IMR-90 (cell line): ENCODE measurements around the gene NEUROD2. TPM values are rescaled to one million over a fixed set of nuclear protein-coding genes. Genes with fewer than 3 reads are reported as not detected.

Experiments
- ATAC-seq: fragments of 200-7000 bp; cut with Tn5 transposase; 2 replicates; pipeline ENCODE4 v1.9.1; 2020; ENCODE audit warnings: low read depth, mild to moderate bottlenecking, moderate library complexity
- BruUV-seq: library from RNA; stranded (reverse); fragments of 400-500 nt; replicated peaks from 2 replicates; lab custom pipeline; 2021; lab: Mats Ljungman, UMichigan
- CTCF ChIA-PET: fragments of 300-600 bp; formaldehyde crosslinking; extraction: SDS; loops from one replicate; lab custom pipeline; 2021; ENCODE audit warnings: antibody characterized with exemption; lab: Yijun Ruan, JAX
- POLR2A ChIA-PET: fragments of 300-600 bp; sonication (Branson Sonifier 250); formaldehyde crosslinking; loops from one replicate; lab custom pipeline; 2022; ENCODE audit warnings: antibody characterized with exemption; ENCODE audit not compliant: unreplicated experiment; lab: Charles Lee
- DNase-seq: peaks from one replicate; pipeline ENCODE4 v3.0.0; 2013
- H2AFZ ChIP-seq: replicated peaks from 2 replicates; pipeline ENCODE3; 2013; ENCODE audit warnings: low read length, mild to moderate bottlenecking; ENCODE audit not compliant: poor library complexity
- H2AK5ac ChIP-seq: 2 replicates; pipeline ENCODE4 v1.6.1; 2013; ENCODE audit warnings: low read depth, low read length, inconsistent platforms
- H2AK9ac ChIP-seq: replicated peaks from 2 replicates; pipeline ENCODE3; 2013; ENCODE audit warnings: mild to moderate bottlenecking, low read depth, low read length, moderate library complexity; ENCODE audit not compliant: poor library complexity
- H2BK120ac ChIP-seq: 2 replicates; pipeline ENCODE4 v1.6.1; 2013; ENCODE audit warnings: low read depth, low read length, inconsistent platforms
- H2BK15ac ChIP-seq: 3 replicates; pipeline ENCODE4 v1.6.1; 2013; ENCODE audit warnings: low read depth, low read length, inconsistent platforms
- H2BK20ac ChIP-seq: 2 replicates; pipeline ENCODE4 v1.6.1; 2013; ENCODE audit warnings: low read depth, mild to moderate bottlenecking, inconsistent platforms, low read length, moderate library complexity
- H2BK5ac ChIP-seq: 2 replicates; pipeline ENCODE4 v1.6.1; 2013; ENCODE audit warnings: mild to moderate bottlenecking, low read depth, low read length, inconsistent platforms; ENCODE audit not compliant: poor library complexity, severe bottlenecking
- H3K14ac ChIP-seq: replicated peaks from 2 replicates; pipeline ENCODE4 v1.6.1; 2013; ENCODE audit warnings: low read depth, low read length, inconsistent platforms
- H3K18ac ChIP-seq: 2 replicates; pipeline ENCODE4 v1.6.1; 2013; ENCODE audit warnings: low read depth, low read length, control low read depth
- H3K23ac ChIP-seq: 2 replicates; pipeline ENCODE4 v1.6.1; 2013; ENCODE audit warnings: low read depth, low read length, inconsistent platforms
- H3K27ac ChIP-seq: 2 replicates; pipeline ENCODE4 v1.5.1; 2013; ENCODE audit warnings: mild to moderate bottlenecking, control low read depth, low read length; ENCODE audit not compliant: insufficient read depth
- H3K27me3 ChIP-seq: 2 replicates; pipeline ENCODE4 v1.6.1; 2013; ENCODE audit warnings: low read length; ENCODE audit not compliant: control insufficient read depth, insufficient read depth
- H3K36me3 ChIP-seq: 2 replicates; pipeline ENCODE4 v1.6.1; 2013; ENCODE audit warnings: low read length, mixed read lengths; ENCODE audit not compliant: control insufficient read depth, insufficient read depth
- H3K4ac ChIP-seq: 2 replicates; pipeline ENCODE4 v1.6.1; 2013; ENCODE audit warnings: low read depth, low read length, inconsistent platforms
- H3K4me1 ChIP-seq: 2 replicates; pipeline ENCODE4 v1.6.1; 2013; ENCODE audit warnings: low read length, mixed read lengths; ENCODE audit not compliant: control insufficient read depth, insufficient read depth
- H3K4me2 ChIP-seq: 2 replicates; pipeline ENCODE4 v1.6.1; 2013; ENCODE audit warnings: low read depth, mild to moderate bottlenecking, control low read depth, low read length, moderate library complexity
- H3K4me3 ChIP-seq: 2 replicates; pipeline ENCODE4 v1.5.1; 2013; ENCODE audit warnings: low read depth, mild to moderate bottlenecking, control low read depth, low read length, moderate library complexity; ENCODE audit not compliant: insufficient read depth
- H3K56ac ChIP-seq: 2 replicates; pipeline ENCODE4 v1.6.1; 2013; ENCODE audit warnings: low read length, inconsistent platforms; ENCODE audit not compliant: insufficient read depth; ENCODE audit errors: extremely low read depth
- H3K79me1 ChIP-seq, 2 experiments: 2 replicates each; pipeline ENCODE4 v1.6.1; 2013; ENCODE audit warnings: low read length in 2 of 2, inconsistent platforms in 1 of 2, low read depth in 1 of 2
- H3K9ac ChIP-seq: 2 replicates; pipeline ENCODE4 v1.6.1; 2013; ENCODE audit warnings: low read depth, low read length, control low read depth
- H3K9me1 ChIP-seq: 2 replicates; pipeline ENCODE4 v1.6.1; 2013; ENCODE audit warnings: low read length, inconsistent platforms; ENCODE audit not compliant: insufficient read depth
- H3K9me3 ChIP-seq: 2 replicates; pipeline ENCODE4 v1.6.1; 2013; ENCODE audit warnings: low read length; ENCODE audit not compliant: control insufficient read depth, insufficient read depth
- H4K20me1 ChIP-seq: 2 replicates; pipeline ENCODE4 v1.6.1; 2013; ENCODE audit warnings: low read length, inconsistent platforms; ENCODE audit not compliant: insufficient read depth
- H4K5ac ChIP-seq: 2 replicates; pipeline ENCODE4 v1.6.1; 2013; ENCODE audit warnings: mild to moderate bottlenecking, low read depth, low read length, control low read depth
- H4K8ac ChIP-seq, 2 experiments: 2 replicates each; pipeline ENCODE4 v1.6.1; 2013; ENCODE audit warnings: low read depth in 2 of 2, low read length in 2 of 2, control low read depth in 1 of 2, inconsistent platforms in 1 of 2
- H4K91ac ChIP-seq: 2 replicates; pipeline ENCODE4 v1.6.1; 2013; ENCODE audit warnings: low read depth, low read length, inconsistent platforms; ENCODE audit not compliant: insufficient read depth
- BHLHE40 ChIP-seq: fragments of 150-350 bp; IDR thresholded peaks from 2 replicates; pipeline ENCODE4 v1.6.1; 2016; ENCODE audit warnings: mild to moderate bottlenecking, low read depth, low read length
- MAFK ChIP-seq: IDR thresholded peaks from 2 replicates; pipeline ENCODE4 v1.6.1; 2012; ENCODE audit warnings: low read depth, low read length, improper control_type of control experiment
- POLR2A ChIP-seq: IDR thresholded peaks from 2 replicates; pipeline ENCODE4 v1.6.1; 2012; ENCODE audit warnings: mild to moderate bottlenecking, low read depth, low read length
- RCOR1 ChIP-seq: IDR thresholded peaks from 2 replicates; pipeline ENCODE4 v1.6.1; 2012; ENCODE audit warnings: mild to moderate bottlenecking, low read length, improper control_type of control experiment; ENCODE audit not compliant: insufficient replicate concordance
- RFX5 ChIP-seq: IDR thresholded peaks from 2 replicates; pipeline ENCODE4 v1.8.0; 2012; ENCODE audit warnings: low read depth, mild to moderate bottlenecking, low read length, moderate library complexity
- SMC3 ChIP-seq: fragments of 150-350 bp; IDR thresholded peaks from 2 replicates; pipeline ENCODE4 v1.6.1; 2016; ENCODE audit warnings: low read depth, mild to moderate bottlenecking, antibody characterized with exemption, low read length, moderate library complexity
- WGBS, 2 experiments: methylation state at CpG; one replicate each; pipeline versions ENCODE4 v1.1.5 to v1.1.7; 2013; ENCODE audit warnings: missing lambda C conversion rate in 2 of 2; ENCODE audit not compliant: insufficient read length in 1 of 2; ENCODE audit errors: extremely low coverage in 2 of 2; 5-methylcytosine and 5-hydroxymethylcytosine counted together
- dilution Hi-C: fragments of 300-500 bp; cut with HindIII; formaldehyde crosslinking; loops from one replicate; pipeline ENCODE4 v1.14.3; 2018; ENCODE audit warnings: low sequenced_read_pairs; ENCODE audit not compliant: unreplicated experiment
- in situ Hi-C: fragments of 300-500 bp; cut with MboI; formaldehyde crosslinking; loops from 3 replicates; pipeline ENCODE4 v1.14.3; 2019; ENCODE audit warnings: low sequenced_read_pairs, inconsistent platforms, mixed read lengths
- intact Hi-C: fragments of 100-400 bp; cut with micrococcal nuclease; formaldehyde crosslinking; loops from 2 replicates; pipeline ENCODE4 v1.10.0; 2022
- polyA plus RNA-seq, 3 experiments: library from polyadenylated mRNA; depleted of rRNA; stranded (reverse); fragments of >200 nt; gene quantifications; 2 replicates each; pipeline ENCODE4 v1.2.3, GENCODE V29; 2012; ENCODE audit warnings: low replicate concordance in 1 of 3
- total RNA-seq: library from RNA; depleted of rRNA; stranded (reverse); fragments of >200 nt; gene quantifications from 2 replicates; pipeline ENCODE4 v1.2.3, GENCODE V29; 2012
- TF ChIP-seq, protein P1 (sequence below): fragments of 150-350 bp; IDR thresholded peaks from 2 replicates; pipeline ENCODE4 v1.6.1; 2016; ENCODE audit warnings: low read depth, mild to moderate bottlenecking, low read length, moderate library complexity, borderline replicate concordance

NEUROD2 gene
- total and polyA plus RNA-seq, 2 of the 4 experiments (the other 2 are of a cell fraction), result not detected

DNA sequence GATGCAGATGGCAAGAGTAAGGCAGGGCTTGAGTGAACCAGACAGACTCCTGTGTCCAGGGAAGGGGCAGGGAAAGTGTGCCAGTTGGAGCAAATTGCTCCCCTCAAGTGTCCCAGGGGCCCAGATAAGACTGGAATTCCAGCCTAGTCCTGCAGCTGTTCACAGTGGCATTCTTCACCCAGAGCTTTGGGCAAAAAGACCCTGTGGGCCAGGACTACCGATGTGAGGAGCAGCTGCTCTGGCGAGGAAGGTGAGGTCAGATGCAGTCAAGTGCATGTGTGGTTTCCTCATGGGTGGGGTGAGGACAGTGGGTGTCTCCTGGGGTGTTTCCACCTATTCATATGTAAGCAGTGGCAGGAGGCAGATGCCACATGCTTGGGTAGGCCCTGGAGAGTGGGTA lies 14.3 kb downstream of the NEUROD2 start:
- H2BK5ac ChIP-seq, result no peak overlapping the region
- dilution Hi-C loops, result no loop called here
- H3K27ac ChIP-seq, result no peak overlapping the region
- no peak overlapping the region for H2AFZ ChIP-seq
- H2BK20ac ChIP-seq, result no peak overlapping the region
- H2BK120ac ChIP-seq, result no peak overlapping the region
- H3K4me3 ChIP-seq, result no peak overlapping the region
- intact Hi-C loops, result no loop called here
- no peak overlapping the region for H4K91ac ChIP-seq
- ATAC-seq, result no peak
- H3K9me1 ChIP-seq, result no peaks in the 10 kb centered on the region
- no peak overlapping the region for H3K9ac ChIP-seq
- peaks cover 51% of the 10 kb centered on the region for H3K27me3 ChIP-seq
- H2AK9ac ChIP-seq, result no peak overlapping the region
- no peak overlapping the region for H4K8ac ChIP-seq
- no peak overlapping the region for H3K23ac ChIP-seq
- no CpG with 5 or more reads among the region's 2 CpGs for WGBS, 2 experiments
- in situ Hi-C loops, result no loop called here
- H3K4ac ChIP-seq, result no peak overlapping the region
- H3K36me3 ChIP-seq, result no peaks in the 10 kb centered on the region
- TF ChIP-seq SMC3 (no peak), RCOR1 (no peak), BHLHE40 (no peak), MAFK (no peak), POLR2A (no peak), RFX5 (no peak)
- TF ChIP-seq, protein P1, sequence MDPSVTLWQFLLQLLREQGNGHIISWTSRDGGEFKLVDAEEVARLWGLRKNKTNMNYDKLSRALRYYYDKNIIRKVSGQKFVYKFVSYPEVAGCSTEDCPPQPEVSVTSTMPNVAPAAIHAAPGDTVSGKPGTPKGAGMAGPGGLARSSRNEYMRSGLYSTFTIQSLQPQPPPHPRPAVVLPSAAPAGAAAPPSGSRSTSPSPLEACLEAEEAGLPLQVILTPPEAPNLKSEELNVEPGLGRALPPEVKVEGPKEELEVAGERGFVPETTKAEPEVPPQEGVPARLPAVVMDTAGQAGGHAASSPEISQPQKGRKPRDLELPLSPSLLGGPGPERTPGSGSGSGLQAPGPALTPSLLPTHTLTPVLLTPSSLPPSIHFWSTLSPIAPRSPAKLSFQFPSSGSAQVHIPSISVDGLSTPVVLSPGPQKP, result no peak
- 0 out of 2 replicates have a peak, but pooled peaks cover 6% of the 10 kb centered on the region for H4K20me1 ChIP-seq
- no peak overlapping the region for H3K14ac ChIP-seq
- BruUV-seq, result no TSS peak
- H3K4me2 ChIP-seq, result no peak overlapping the region
- H3K79me1 ChIP-seq, result no peaks in the 10 kb centered on the region
- H3K56ac ChIP-seq, result no peak overlapping the region
- ChIA-PET CTCF (no interaction called here), POLR2A (no interaction called here)
- H3K18ac ChIP-seq, result no peak overlapping the region
- no peak overlapping the region for H2AK5ac ChIP-seq
- no peaks in the 10 kb centered on the region; the same call in 1 of the 2 replicates for H3K9me3 ChIP-seq
- no peaks in the 10 kb centered on the region for H3K4me1 ChIP-seq
- DNase-seq, result no peak
- no peak overlapping the region for H2BK15ac ChIP-seq
- H4K5ac ChIP-seq, result no peak overlapping the region
